Pancreas (tissue), 10 donors: Measurements from ENCODE around the gene FEZF1. TPM values are rescaled to one million over a fixed set of nuclear protein-coding genes. Genes with fewer than 3 reads are reported as not detected.

ENCODE experiments used
- ATAC-seq, 4 donors: fragments of 200-7000 bp; cut with Tn5 transposase; one replicate each; pipeline versions ENCODE4 v1.8.0 to v1.9.1; 2020; ENCODE audit warnings: mild to moderate bottlenecking in 4 of 4, moderate library complexity in 4 of 4
- DNase-seq, 6 donors: peaks; one replicate each; pipeline ENCODE4 v3.0.0-alpha.2; 2020
- FAIRE-seq: peaks from 2 replicates; lab custom pipeline; 2012; peaks lifted over from hg19 to GRCh38; lab: Jason Lieb, UNC
- H3K27ac ChIP-seq, 4 donors: fragments of 200-600 bp; sonication (generic); 1 replicate in 3 of 4; 2 replicates in 1 of 4; pipeline versions ENCODE4 v1.5.0 to v1.8.0; 2020
- H3K27me3 ChIP-seq, 4 donors: fragments of 200-600 bp; one replicate each; pipeline ENCODE4 v1.8.0; 2021
- H3K36me3 ChIP-seq, 3 donors: fragments of 200-600 bp; sonication (generic) in 1 of 3; one replicate each; pipeline versions ENCODE4 v1.5.0 to v1.8.0; 2020 to 2021
- H3K4me1 ChIP-seq, 3 donors: fragments of 200-600 bp; one replicate each; pipeline ENCODE4 v1.8.0; 2021
- H3K4me3 ChIP-seq, 4 donors: fragments of 200-600 bp; sonication (generic) in 2 of 4; one replicate each; pipeline versions ENCODE4 v1.5.0 to v1.8.0; 2020 to 2021
- H3K9me3 ChIP-seq, 4 donors: fragments of 200-600 bp; one replicate each; pipeline ENCODE4 v1.8.0; 2021
- CTCF ChIP-seq, 4 donors: fragments of 200-600 bp; sonication (generic) in 3 of 4; IDR thresholded peaks; one replicate each; pipeline versions ENCODE4 v1.5.0 to v1.8.0; 2021; ENCODE audit warnings: antibody characterized with exemption in 4 of 4
- WGBS, 2 donors: extraction: QIAGEN DNeasy Blood & Tissue Kit; methylation state at CpG; one replicate each; pipeline ENCODE4 v1.1.7; 2013; 5-methylcytosine and 5-hydroxymethylcytosine counted together
- intact Hi-C, 3 donors: fragments of 100-400 bp; cut with DNase I; formaldehyde crosslinking; loops; one replicate each; pipeline versions ENCODE4 v1.11.1 to v1.14.2; 2022
- polyA plus RNA-seq, 2 donors: library from polyadenylated mRNA; stranded (reverse); fragments of 200-250 nt; gene quantifications; one replicate each; pipeline ENCODE4 v1.2.3, GENCODE V29; 2013
- total RNA-seq, 6 donors: library from RNA; stranded (reverse); fragmentation: NEBNext Ultra II Directional in 4 of 6; extraction: Animal tissue kit (Norgen Biotek cat#: 25700) in 4 of 6; gene quantifications; one replicate each; pipeline versions ENCODE4 v1.2.1 to v1.2.4, GENCODE V29; 2021 to 2023
- donor health status: healthy with polysubstance abuse.
- donor health status: DM: no; HTN: no; CAD: no; lungs with moderate emphysema.
- donor health status: DM: no; HTN: no; CAD: no.
- donor health status: control.
- donor health status: control.
- donor health status: Bipolar disorder and iron deficiency.
- donor health status: DM: yes; HTN: yes; CAD: no.
- donor health status: DM: no; HTN: no; CAD: no.
- donor health status: DM: no; HTN: no; CAD: no.
- donor health status: DM: yes; HTN: yes; CAD: no.

FEZF1 gene
- total and polyA plus RNA-seq, 8 donors = not detected

- ATAC-seq = peak; percentile 14 to 52 (median 46)
- no peak for FAIRE-seq
- peaks cover 7 to 84% (median 24%) of the 10 kb centered on the region in 4 donors for H3K27me3 ChIP-seq
- 5 to 6% methylated on average over 61 of the region's 61 CpGs for WGBS, 2 donors
- H3K4me1 ChIP-seq = peaks cover 0 to 11% (median 0%) of the 10 kb centered on the region in 3 donors
- intact Hi-C loops = no loop called here
- TF ChIP-seq CTCF (IDR thresholded peaks at IDR 0.05) = no peak
- DNase-seq = peak in 2 of 6 donors; percentile 59 to 66
- no peaks in the 10 kb centered on the region for H3K9me3 ChIP-seq
- no peaks in the 10 kb centered on the region for H3K36me3 ChIP-seq
- H3K27ac ChIP-seq = no peak overlapping the region
- peak overlapping the region in 3 of 4 donors; percentile 13 to 48 (median 32) for H3K4me3 ChIP-seq
Observed at GRCh38 chr7:122310119-122311021, 5.8 kb upstream of the FEZF1 start.

GRCh38 chr7:122309421-122309820 is 4.9 kb upstream of the FEZF1 start:
- Histone ChIP-seq H3K27me3 (peaks cover 7 to 90% (median 23%) of the 10 kb centered on the region in 4 donors), H3K4me1 (peaks cover 0 to 19% (median 0%) of the 10 kb centered on the region in 3 donors), H3K4me3 (no peak overlapping the region), H3K36me3 (no peaks in the 10 kb centered on the region), H3K9me3 (no peaks in the 10 kb centered on the region), H3K27ac (no peak overlapping the region)
- ATAC-seq (no peak), DNase-seq (no peak), FAIRE-seq (no peak)
- TF ChIP-seq CTCF (IDR thresholded peaks at IDR 0.05) = no peak
- 63 to 65% methylated on average over 3 of the region's 3 CpGs for WGBS, 2 donors
- intact Hi-C loops = no loop called here

GRCh38 chr7:122307228-122307621 is 2.7 kb upstream of the FEZF1 start:
- ATAC-seq (no peak), FAIRE-seq (no peak), DNase-seq (no peak)
- H3K27me3 ChIP-seq = peaks cover 7 to 87% (median 16%) of the 10 kb centered on the region in 4 donors
- peaks cover 0 to 19% (median 4%) of the 10 kb centered on the region in 3 donors for H3K4me1 ChIP-seq
- H3K27ac ChIP-seq = no peak overlapping the region
- H3K36me3 ChIP-seq = no peaks in the 10 kb centered on the region
- H3K9me3 ChIP-seq = no peaks in the 10 kb centered on the region
- intact Hi-C loops = no loop called here
- no peak overlapping the region for H3K4me3 ChIP-seq
- TF ChIP-seq CTCF (IDR thresholded peaks at IDR 0.05) = no peak
- WGBS, 2 donors = 28 to 32% methylated on average over 13 of the region's 13 CpGs

- DNase-seq = no peak
- intact Hi-C loops = no loop called here
- H3K27ac ChIP-seq = no peak overlapping the region
- FAIRE-seq = no peak
- no peak for TF ChIP-seq CTCF (IDR thresholded peaks at IDR 0.05)
- H3K4me1 ChIP-seq = peaks cover 0 to 19% (median 4%) of the 10 kb centered on the region in 3 donors
- no peak for ATAC-seq
- H3K4me3 ChIP-seq = no peak overlapping the region
- H3K27me3 ChIP-seq = peaks cover 7 to 87% (median 16%) of the 10 kb centered on the region in 4 donors
- 14 to 17% methylated on average over 36 to 37 of the region's 37 CpGs for WGBS, 2 donors
- no peaks in the 10 kb centered on the region for H3K9me3 ChIP-seq
- no peaks in the 10 kb centered on the region for H3K36me3 ChIP-seq
Observed at GRCh38 chr7:122306320-122307227, 2.0 kb upstream of the FEZF1 start.
